HG03432 (cell line): ENCODE measurements around the gene NR2F1.

Source experiments
- ATAC-seq: cut with Tn5 transposase; IDR thresholded peaks from one replicate; pipeline ENCODE4 v1.9.1; 2021; ENCODE audit warnings: mild to moderate bottlenecking, moderate library complexity; ENCODE audit not compliant: unreplicated experiment

NR2F1 gene

GRCh38 chr5:93603793-93604643 is 21.0 kb downstream of the NR2F1 start:
- ATAC-seq: no peak

- no peak for ATAC-seq
These were observed 21.9 kb downstream of the NR2F1 start for GRCh38 chr5:93604644-93605515.

- ATAC-seq: no peak
These were observed 23.3 kb downstream of the NR2F1 start for GRCh38 chr5:93606382-93606752.

- ATAC-seq: peak; percentile 80
These were observed 24.6 kb downstream of the NR2F1 start for GRCh38 chr5:93607367-93608258.

GRCh38 chr5:93608855-93609254 is 25.8 kb downstream of the NR2F1 start:
- no peak for ATAC-seq

GRCh38 chr5:93609762-93610161 is 26.7 kb downstream of the NR2F1 start:
- ATAC-seq: no peak

- no peak for ATAC-seq
These were observed 27.7 kb downstream of the NR2F1 start for GRCh38 chr5:93610581-93611272.

GRCh38 chr5:93611273-93611975 is 28.4 kb downstream of the NR2F1 start:
- no peak for ATAC-seq

- no peak for ATAC-seq
These were observed 29.2 kb downstream of the NR2F1 start for GRCh38 chr5:93611976-93612854.

- no peak for ATAC-seq
These were observed 29.8 kb downstream of the NR2F1 start for GRCh38 chr5:93612855-93613243.

- no peak for ATAC-seq
These were observed 33.6 kb downstream of the NR2F1 start for GRCh38 chr5:93616538-93617174.

GRCh38 chr5:93620487-93621326 is 37.7 kb downstream of the NR2F1 start:
- peak; percentile 99 for ATAC-seq

GRCh38 chr5:93621327-93621798 is 38.3 kb downstream of the NR2F1 start:
- no peak for ATAC-seq

GRCh38 chr5:93622240-93622885 is 39.3 kb downstream of the NR2F1 start:
- ATAC-seq: no peak

GRCh38 chr5:93623153-93623552 is 40.1 kb downstream of the NR2F1 start:
- no peak for ATAC-seq

- ATAC-seq: no peak
These were observed 43.8 kb downstream of the NR2F1 start for GRCh38 chr5:93626801-93627200.

- no peak for ATAC-seq
These were observed 49.3 kb downstream of the NR2F1 start for GRCh38 chr5:93632327-93632726.
